Measurements from ENCODE around the gene GIT2. TPM values are rescaled to one million over a fixed set of nuclear protein-coding genes. Genes with fewer than 3 reads are reported as not detected.
"Not testable (repeated sequence)": the region's sequence is repeated elsewhere in the genome, so short reads cannot be mapped to it uniquely, and the experiment has no call there.

The GIT2 gene
- total RNA-seq, 2 donors from 2014 or later: 27.0 to 27.9 TPM

- Mint-ChIP-seq H3K4me1 (no peaks in the 10 kb centered on the region), H3K4me3 (no peak overlapping the region), H3K27ac (no peak overlapping the region), H3K36me3 (ENCODE audit: low read depth) (peaks cover 42% of the 10 kb centered on the region), H3K27me3 (ENCODE audit: insufficient read depth) (no peaks in the 10 kb centered on the region), H3K9me3 (no peaks in the 10 kb centered on the region)
- Histone ChIP-seq H3K27ac (ENCODE audit: low read depth, low read length) (no peak overlapping the region), H3K4me3 (ENCODE audit: low read length) (no peak overlapping the region), H3K27me3 (ENCODE audit: control insufficient read depth, insufficient read depth, low read length, poor library complexity, severe bottlenecking) (no peaks in the 10 kb centered on the region), H3K9me3 (ENCODE audit: control insufficient read depth, low read length) (no peaks in the 10 kb centered on the region), H3K36me3 (ENCODE audit: control insufficient read depth, insufficient read depth, low read length) (peaks cover 57% of the 10 kb centered on the region), H3K4me1 (ENCODE audit: control insufficient read depth, insufficient read depth, low read length) (no peaks in the 10 kb centered on the region), H3K9ac (ENCODE audit: extremely low read depth, low read length, poor library complexity, severe bottlenecking) (no peak overlapping the region)
- DNase-seq: no peak
- TF ChIP-seq CTCF (conservative IDR thresholded peaks at IDR 0.05): no peak
- WGBS, 2 experiments (ENCODE audit: insufficient coverage in 1 of 2, insufficient read length in 1 of 2): 94 to 97% methylated on average over 15 to 16 of the region's 16 CpGs
Measured at GRCh38 chr12:109930028-109930800, 66.0 kb downstream of the GIT2 start.

GRCh38 chr12:109929326-109929725 lies 66.8 kb downstream of the GIT2 start:
- not testable (repeated sequence) for H3K4me1 ChIP-seq (ENCODE audit: control insufficient read depth, insufficient read depth, low read length); H3K9me3 ChIP-seq (ENCODE audit: control insufficient read depth, low read length); H3K27ac Mint-ChIP-seq; H3K4me3 Mint-ChIP-seq; H3K27ac ChIP-seq (ENCODE audit: low read depth, low read length); H3K9me3 Mint-ChIP-seq; DNase-seq; H3K4me3 ChIP-seq (ENCODE audit: low read length); H3K27me3 ChIP-seq (ENCODE audit: control insufficient read depth, insufficient read depth, low read length, poor library complexity, severe bottlenecking); H3K27me3 Mint-ChIP-seq (ENCODE audit: insufficient read depth); H3K9ac ChIP-seq (ENCODE audit: extremely low read depth, low read length, poor library complexity, severe bottlenecking); H3K4me1 Mint-ChIP-seq
- peaks cover 50% of the 10 kb centered on the region for H3K36me3 ChIP-seq (ENCODE audit: control insufficient read depth, insufficient read depth, low read length)
- H3K36me3 Mint-ChIP-seq (ENCODE audit: low read depth): peaks cover 42% of the 10 kb centered on the region
- WGBS, 2 experiments (ENCODE audit: insufficient coverage in 1 of 2, insufficient read length in 1 of 2): 89 to 96% methylated on average over 10 to 14 of the region's 14 CpGs

DNA sequence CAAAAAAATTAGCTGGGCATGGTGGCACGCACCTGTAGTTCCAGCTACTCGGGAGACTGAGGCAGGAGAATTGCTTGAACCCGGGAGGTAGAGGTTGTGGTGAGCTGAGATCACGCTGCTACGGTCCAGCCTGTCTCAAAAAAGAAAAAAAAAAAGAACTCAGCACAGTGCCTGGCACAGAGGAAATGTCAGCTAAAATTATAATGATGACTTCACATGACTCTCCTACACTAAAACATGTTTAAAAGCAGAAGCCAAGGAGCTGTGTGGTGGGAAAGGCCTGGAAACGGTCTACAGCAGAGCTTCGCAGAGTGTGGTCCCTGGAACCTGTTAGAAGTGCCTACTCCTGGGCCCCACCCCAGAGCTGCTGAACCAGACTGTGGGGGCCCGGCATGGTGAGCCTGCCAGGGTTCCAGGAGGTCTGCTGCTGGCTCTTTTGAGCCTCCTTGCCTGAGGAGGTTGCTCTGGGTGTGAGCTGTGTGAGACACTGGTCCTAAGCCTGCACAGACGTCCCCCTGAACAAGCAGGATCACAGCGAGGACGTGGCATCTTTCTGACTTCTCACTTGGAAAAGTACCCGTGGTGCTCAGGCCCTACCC lies 68.0 kb downstream of the GIT2 start:
- Mint-ChIP-seq H3K4me1 (peaks cover 6% of the 10 kb centered on the region), H3K9me3 (no peaks in the 10 kb centered on the region), H3K27me3 (ENCODE audit: insufficient read depth) (no peaks in the 10 kb centered on the region), H3K27ac (no peak overlapping the region), H3K4me3 (no peak overlapping the region), H3K36me3 (ENCODE audit: low read depth) (peaks cover 34% of the 10 kb centered on the region)
- no peak for TF ChIP-seq CTCF (conservative IDR thresholded peaks at IDR 0.05)
- H3K4me1 ChIP-seq (ENCODE audit: control insufficient read depth, insufficient read depth, low read length): no peaks in the 10 kb centered on the region
- no peak overlapping the region for H3K4me3 ChIP-seq (ENCODE audit: low read length)
- DNase-seq: no peak
- no peaks in the 10 kb centered on the region for H3K27me3 ChIP-seq (ENCODE audit: control insufficient read depth, insufficient read depth, low read length, poor library complexity, severe bottlenecking)
- 93 to 95% methylated on average over 9 to 12 of the region's 12 CpGs for WGBS, 2 experiments (ENCODE audit: insufficient coverage in 1 of 2, insufficient read length in 1 of 2)
- H3K9me3 ChIP-seq (ENCODE audit: control insufficient read depth, low read length): no peaks in the 10 kb centered on the region
- H3K27ac ChIP-seq (ENCODE audit: low read depth, low read length): no peak overlapping the region
- H3K36me3 ChIP-seq (ENCODE audit: control insufficient read depth, insufficient read depth, low read length): peaks cover 40% of the 10 kb centered on the region
- no peak overlapping the region for H3K9ac ChIP-seq (ENCODE audit: extremely low read depth, low read length, poor library complexity, severe bottlenecking)

All from endodermal cell (in vitro differentiated cells).